Transverse colon (tissue), 4 donors: ENCODE data around the gene PHF10.

Experiments used
- CTCF ChIP-seq, 5 experiments: fragments of 200-600 bp in 3 of 5; fragments of 450-650 bp in 2 of 5; sonication (generic) in 3 of 5; IDR thresholded peaks; 1 replicate in 2 of 5; 2 replicates in 3 of 5; pipeline ENCODE4 v1.5.1; 2016 to 2017; ENCODE audit warnings: antibody characterized with exemption in 5 of 5, inconsistent platforms in 3 of 5, mild to moderate bottlenecking in 2 of 5, moderate library complexity in 1 of 5
- EP300 ChIP-seq: sonication (generic); formaldehyde crosslinking; IDR thresholded peaks from one replicate; pipeline ENCODE4 v1.6.1; 2017; ENCODE audit warnings: antibody characterized with exemption, low read depth
- POLR2A ChIP-seq: fragments of 450-650 bp; IDR thresholded peaks from one replicate; pipeline ENCODE4 v1.6.1; 2016; ENCODE audit warnings: antibody characterized with exemption, mild to moderate bottlenecking, moderate library complexity
- POLR2AphosphoS5 ChIP-seq, 3 donors: sonication (generic); formaldehyde crosslinking; IDR thresholded peaks; one replicate each; pipeline ENCODE4 v1.6.1; 2016; ENCODE audit warnings: antibody characterized with exemption in 3 of 3

GRCh38 chr6:169714595-169714994 lies 9.7 kb downstream of the PHF10 start:
- TF ChIP-seq CTCF (IDR thresholded peaks at IDR 0.05) (no peak), EP300 (no peak), POLR2AphosphoS5 (IDR thresholded peaks at IDR 0.05) (no peak), POLR2A (no peak)
